ENCODE data around the gene FAM227A.

GRCh38 chr22:38649841-38650522, 6.2 kb downstream of the FAM227A start:
- TF ChIP-seq REST (IDR thresholded peaks at IDR 0.05; ENCODE audit: low read depth) (no peak), EP300 (IDR thresholded peaks at IDR 0.05; ENCODE audit: borderline replicate concordance) (no peak), CEBPB (IDR thresholded peaks at IDR 0.05) (no peak)
